Muscle of leg (tissue), 11 donors: ENCODE results near the gene PLD3. TPM values are rescaled to one million over a fixed set of nuclear protein-coding genes. Genes with fewer than 3 reads are reported as not detected.

Source experiments
- DNase-seq: peaks from one replicate; pipeline ENCODE4 v3.0.0; 2013
- H3K27ac ChIP-seq: one replicate; pipeline ENCODE4 v1.5.1; 2013; ENCODE audit warnings: mild to moderate bottlenecking, low read length, control low read depth
- H3K27me3 ChIP-seq: one replicate; pipeline ENCODE4 v1.6.1; 2013; ENCODE audit warnings: low read length; ENCODE audit not compliant: control insufficient read depth, insufficient read depth
- H3K36me3 ChIP-seq: one replicate; pipeline ENCODE4 v1.6.1; 2013; ENCODE audit warnings: low read length; ENCODE audit not compliant: control insufficient read depth, insufficient read depth
- H3K4me1 ChIP-seq: one replicate; pipeline ENCODE4 v1.6.1; 2013; ENCODE audit warnings: low read length; ENCODE audit not compliant: control insufficient read depth, insufficient read depth
- H3K4me3 ChIP-seq: one replicate; pipeline ENCODE4 v1.5.1; 2013; ENCODE audit warnings: low read length, control low read depth
- H3K9me3 ChIP-seq: replicated peaks from 2 replicates; pipeline ENCODE4 v1.6.1; 2013; ENCODE audit warnings: low read depth, low read length; ENCODE audit not compliant: control insufficient read depth
- WGBS: methylation state at CpG from one replicate; pipeline ENCODE4 v1.1.5; 2013; ENCODE audit warnings: missing lambda C conversion rate; ENCODE audit not compliant: insufficient coverage; 5-methylcytosine and 5-hydroxymethylcytosine counted together
- polyA plus RNA-seq, 8 donors: library from polyadenylated mRNA; unstranded; fragments of 120-200 nt; gene quantifications; one replicate each; pipeline versions ENCODE4 v1.2.1 to v1.2.3, GENCODE V29; 2013; ENCODE audit warnings: inconsistent platforms in 1 of 8, low replicate concordance in 1 of 8; ENCODE audit not compliant: insufficient read length in 8 of 8, insufficient read depth in 1 of 8
- total RNA-seq: library from RNA; stranded (reverse); fragments of 120-200 nt; gene quantifications from one replicate; pipeline ENCODE4 v1.2.4, GENCODE V29; 2013

Gene PLD3
- total and polyA plus RNA-seq, 9 donors = 193 to 271 (median 263) TPM

- H3K27ac ChIP-seq = peak overlapping the region; percentile 96
- 36% methylated on average over 4 of the region's 9 CpGs for WGBS
- no peaks in the 10 kb centered on the region for H3K9me3 ChIP-seq
- no peak overlapping the region for H3K4me3 ChIP-seq
- H3K27me3 ChIP-seq = no peaks in the 10 kb centered on the region
- peak; percentile 91 for DNase-seq
- H3K4me1 ChIP-seq = peaks cover 26% of the 10 kb centered on the region
- H3K36me3 ChIP-seq = peaks cover 14% of the 10 kb centered on the region
These were observed 6.7 kb upstream of the PLD3 start for GRCh38 chr19:40341601-40342482.

DNA sequence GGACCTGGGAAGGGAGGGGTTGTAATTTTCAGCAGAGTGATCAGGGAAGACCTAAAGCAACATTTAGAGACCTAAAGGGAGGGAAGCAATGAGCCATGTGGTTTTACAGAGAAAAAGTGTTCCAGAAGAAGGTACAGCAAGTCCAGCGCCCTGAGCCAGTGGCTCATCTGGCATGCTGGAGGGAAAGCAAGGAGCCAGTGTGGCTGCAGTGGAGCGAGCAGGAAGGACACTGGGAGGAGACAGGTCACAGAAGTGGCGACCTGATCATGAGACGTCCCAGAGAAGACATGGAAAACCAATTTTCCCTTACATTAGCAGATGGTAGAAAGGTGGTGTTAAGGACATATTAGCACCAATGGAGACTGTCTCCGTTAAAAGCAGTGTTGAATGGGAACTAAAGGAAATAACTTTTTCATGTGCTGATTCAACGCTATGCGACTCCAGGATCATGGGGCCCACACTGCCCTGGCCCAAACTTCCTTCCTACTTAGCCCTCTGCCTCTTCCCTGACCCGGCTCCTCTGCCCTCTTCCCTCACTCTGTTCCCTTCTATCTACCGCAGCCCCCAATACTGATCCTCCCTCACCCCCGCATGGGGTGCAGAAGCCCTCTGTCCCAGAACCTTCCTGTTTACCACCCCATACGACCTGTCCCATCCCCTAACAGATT, 5.7 kb upstream of the PLD3 start:
- H3K9me3 ChIP-seq = no peaks in the 10 kb centered on the region
- peak overlapping the region; percentile 96 for H3K27ac ChIP-seq
- H3K27me3 ChIP-seq = no peaks in the 10 kb centered on the region
- H3K36me3 ChIP-seq = peaks cover 11% of the 10 kb centered on the region
- H3K4me3 ChIP-seq = no peak overlapping the region
- no peak for DNase-seq
- peaks cover 32% of the 10 kb centered on the region for H3K4me1 ChIP-seq
- WGBS = 89% methylated on average over 5 of the region's 11 CpGs

GRCh38 chr19:40344422-40344821, 4.1 kb upstream of the PLD3 start:
- H3K27ac ChIP-seq = no peak overlapping the region
- H3K4me1 ChIP-seq = peaks cover 37% of the 10 kb centered on the region
- peaks cover 7% of the 10 kb centered on the region for H3K36me3 ChIP-seq
- 88% methylated on average over 6 of the region's 7 CpGs for WGBS
- no peaks in the 10 kb centered on the region for H3K9me3 ChIP-seq
- no peak overlapping the region for H3K4me3 ChIP-seq
- H3K27me3 ChIP-seq = no peaks in the 10 kb centered on the region
- DNase-seq = no peak

DNA sequence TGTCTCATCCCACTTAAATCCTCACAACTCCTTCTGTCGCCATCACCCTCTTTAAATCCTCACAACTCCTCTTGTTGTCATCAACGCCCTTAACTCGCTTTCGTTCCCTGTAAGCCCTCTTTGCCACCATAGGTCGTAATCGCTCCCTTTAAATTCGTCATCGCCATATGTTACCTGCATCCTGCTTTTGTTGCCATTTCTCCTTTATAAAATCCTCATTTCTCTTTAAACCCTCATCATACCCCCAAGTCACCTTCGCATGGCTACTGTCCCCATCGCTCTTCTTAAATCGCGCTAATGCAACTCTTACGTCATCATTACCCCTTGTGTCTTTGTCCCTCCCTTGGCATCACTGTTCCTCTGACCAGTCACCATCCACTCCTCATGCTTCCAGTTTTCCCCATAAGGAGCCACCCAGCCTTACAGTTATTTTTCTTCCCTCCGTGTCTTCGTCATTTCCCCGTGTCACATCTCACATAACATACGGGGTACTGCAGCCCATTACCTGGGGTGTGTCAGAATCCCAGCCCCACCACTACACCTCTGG, 539 bp downstream of the PLD3 start:
- peaks cover 15% of the 10 kb centered on the region for H3K4me1 ChIP-seq
- H3K36me3 ChIP-seq = peaks cover 3% of the 10 kb centered on the region
- 23% methylated on average over 17 of the region's 17 CpGs for WGBS
- DNase-seq = peak; percentile 56
- no peaks in the 10 kb centered on the region for H3K9me3 ChIP-seq
- no peaks in the 10 kb centered on the region for H3K27me3 ChIP-seq
- H3K27ac ChIP-seq = peak overlapping the region; percentile 75
- peak overlapping the region; percentile 90 for H3K4me3 ChIP-seq

GRCh38 chr19:40355975-40356680, 7.6 kb downstream of the PLD3 start:
- Histone ChIP-seq H3K27ac (no peak overlapping the region), H3K36me3 (peaks cover 10% of the 10 kb centered on the region), H3K4me3 (no peak overlapping the region), H3K9me3 (no peaks in the 10 kb centered on the region), H3K4me1 (peaks cover 2% of the 10 kb centered on the region), H3K27me3 (no peaks in the 10 kb centered on the region)
- no peak for DNase-seq
- 73% methylated on average over 9 of the region's 9 CpGs for WGBS

DNA sequence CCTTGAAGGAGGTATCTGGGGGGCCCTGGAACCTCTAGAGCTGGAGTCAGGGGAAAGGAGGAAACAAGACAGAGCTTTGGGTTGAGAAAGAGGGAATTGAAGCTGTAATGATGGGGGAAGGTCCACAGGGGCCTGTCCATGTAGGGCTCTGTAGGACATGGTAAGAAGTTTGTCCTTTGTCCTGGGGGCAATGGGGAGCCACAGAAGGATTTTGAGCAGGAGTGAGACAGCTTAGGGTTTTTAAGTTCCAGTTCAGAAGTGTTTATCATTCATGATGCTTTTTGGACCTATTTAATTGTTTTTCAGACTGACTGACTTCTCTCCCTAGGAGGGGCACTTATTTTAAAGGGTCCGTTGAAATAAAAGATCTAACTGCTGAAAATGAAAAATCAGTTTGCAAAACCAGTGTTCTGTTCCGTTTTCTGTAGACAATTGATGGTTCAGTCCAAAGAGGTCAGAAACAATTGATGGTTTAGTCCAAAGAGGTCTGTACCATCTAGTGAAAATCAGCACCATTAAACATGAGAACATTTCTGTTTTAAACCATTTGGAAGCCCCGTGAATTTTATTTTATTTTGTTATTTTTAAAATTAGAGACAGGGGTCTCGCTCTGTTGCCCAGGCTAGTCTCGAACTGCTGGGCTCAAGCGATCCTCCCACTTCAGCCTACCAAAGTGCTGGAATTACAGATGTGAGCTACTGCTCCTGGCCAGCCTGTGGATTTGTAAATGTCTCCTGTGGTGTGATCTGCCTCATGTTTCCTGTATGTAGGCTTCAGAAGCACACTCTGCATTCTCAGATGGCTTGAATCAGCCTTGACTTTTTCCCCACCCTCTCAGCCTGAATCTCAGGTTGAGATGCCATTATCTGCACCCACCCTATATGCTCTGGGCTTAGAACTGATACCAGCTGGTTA, 8.4 kb downstream of the PLD3 start:
- H3K27ac ChIP-seq = no peak overlapping the region
- no peaks in the 10 kb centered on the region for H3K9me3 ChIP-seq
- peaks cover 2% of the 10 kb centered on the region for H3K4me1 ChIP-seq
- H3K27me3 ChIP-seq = no peaks in the 10 kb centered on the region
- no peak for DNase-seq
- WGBS = no CpG with 5 or more reads among the region's 6 CpGs
- H3K4me3 ChIP-seq = no peak overlapping the region
- peaks cover 10% of the 10 kb centered on the region for H3K36me3 ChIP-seq

DNA sequence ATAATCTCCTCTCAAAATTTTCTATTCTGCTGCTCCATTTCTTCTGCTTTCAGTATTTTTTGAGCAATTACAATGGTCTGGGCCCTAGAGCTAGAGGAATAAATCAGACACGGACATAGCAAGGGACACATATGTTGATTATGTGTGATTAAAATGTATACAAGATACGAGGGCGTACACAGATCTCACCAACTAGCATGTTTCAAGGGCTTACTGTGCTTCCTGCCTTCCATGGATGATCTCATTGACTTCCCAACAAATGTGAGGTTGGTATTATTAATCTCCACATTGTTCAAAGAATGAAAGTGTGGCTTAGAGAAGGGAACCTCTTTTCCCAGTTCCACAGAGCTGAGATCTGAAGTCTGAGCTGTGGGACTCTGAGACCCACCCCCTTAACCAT, 9.1 kb downstream of the PLD3 start:
- Histone ChIP-seq H3K9me3 (no peaks in the 10 kb centered on the region), H3K27ac (no peak overlapping the region), H3K27me3 (no peaks in the 10 kb centered on the region), H3K36me3 (peaks cover 10% of the 10 kb centered on the region), H3K4me3 (no peak overlapping the region), H3K4me1 (peaks cover 2% of the 10 kb centered on the region)
- no CpG with 5 or more reads among the region's 3 CpGs for WGBS
- no peak for DNase-seq

- no peak overlapping the region for H3K4me3 ChIP-seq
- DNase-seq = peak; percentile 57
- no CpG with 5 or more reads among the region's 5 CpGs for WGBS
- no peaks in the 10 kb centered on the region for H3K27me3 ChIP-seq
- peaks cover 10% of the 10 kb centered on the region for H3K36me3 ChIP-seq
- peaks cover 2% of the 10 kb centered on the region for H3K4me1 ChIP-seq
- H3K27ac ChIP-seq = no peak overlapping the region
- H3K9me3 ChIP-seq = no peaks in the 10 kb centered on the region
These were observed 10.3 kb downstream of the PLD3 start for GRCh38 chr19:40358773-40359172.

DNA sequence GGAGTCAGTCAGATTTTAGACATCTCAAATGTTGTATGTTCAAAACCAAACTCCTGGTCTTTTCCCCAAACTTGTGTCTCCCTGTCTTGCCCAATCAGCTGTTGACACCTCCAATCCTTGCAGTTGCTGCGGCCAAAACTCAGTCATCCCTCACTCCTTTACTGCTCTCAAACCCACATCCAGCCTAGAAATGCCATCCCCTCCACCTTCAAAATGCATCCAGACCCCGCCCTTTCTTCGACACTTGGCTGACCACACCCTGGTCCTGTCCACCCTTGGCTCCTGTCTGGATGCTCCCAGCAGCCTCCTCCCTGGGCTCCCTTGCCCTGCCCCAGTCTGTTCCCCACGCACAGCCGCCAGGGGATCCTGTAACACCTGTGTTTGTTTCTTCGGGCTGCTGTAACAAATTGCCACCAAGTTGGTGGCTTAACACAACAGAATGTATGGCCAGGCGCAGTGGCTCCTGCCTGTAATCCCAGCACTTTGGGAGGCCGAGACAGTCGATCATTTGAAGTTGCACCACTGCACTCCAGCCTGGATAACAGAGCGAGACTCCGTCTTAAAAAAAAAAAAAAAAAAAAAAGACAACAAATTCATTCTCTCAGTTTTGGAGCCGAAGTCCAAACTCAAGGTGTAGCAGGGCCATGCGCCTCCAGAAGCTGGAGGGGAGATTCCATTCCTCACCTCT, 11.7 kb downstream of the PLD3 start:
- Histone ChIP-seq H3K27ac (no peak overlapping the region), H3K27me3 (no peaks in the 10 kb centered on the region), H3K4me1 (peaks cover 5% of the 10 kb centered on the region), H3K36me3 (peaks cover 10% of the 10 kb centered on the region), H3K9me3 (no peaks in the 10 kb centered on the region), H3K4me3 (no peak overlapping the region)
- 78% methylated on average over 11 of the region's 13 CpGs for WGBS
- DNase-seq = no peak
